HEK293T (cell line): ENCODE measurements around the gene SYT2.
"Not testable (repeated sequence)": the region's sequence is repeated elsewhere in the genome, so short reads cannot be mapped to it uniquely, and the experiment has no call there.

ENCODE experiments used
- CTCF ChIA-PET: fragments of 350-600 bp; formaldehyde crosslinking; extraction: SDS; loops from one replicate; lab custom pipeline; 2021; ENCODE audit warnings: antibody characterized with exemption, inconsistent platforms; lab: Yijun Ruan, JAX
- POLR2A ChIA-PET: fragments of 350-600 bp; formaldehyde crosslinking; extraction: SDS; loops from one replicate; lab custom pipeline; 2020; ENCODE audit warnings: antibody characterized with exemption, inconsistent platforms; lab: Yijun Ruan, JAX
- DNase-seq: peaks from one replicate; pipeline ENCODE4 v3.0.0; 2012; ENCODE audit warnings: mixed read lengths; ENCODE audit errors: extremely low spot score
- ARNT ChIP-seq: fragments of 450-650 bp; IDR thresholded peaks from 2 replicates; pipeline ENCODE4 v1.6.1; 2017; ENCODE audit warnings: mild to moderate bottlenecking
- BHLHE40 ChIP-seq: fragments of 450-650 bp; IDR thresholded peaks from 2 replicates; pipeline ENCODE4 v1.6.1; 2016; ENCODE audit warnings: mild to moderate bottlenecking, moderate library complexity, borderline replicate concordance
- CTBP1 ChIP-seq: fragments of 450-650 bp; IDR thresholded peaks from 2 replicates; pipeline ENCODE4 v1.6.1; 2016; ENCODE audit warnings: borderline replicate concordance
- ELF4 ChIP-seq: fragments of 450-650 bp; IDR thresholded peaks from 2 replicates; pipeline ENCODE4 v1.6.1; 2017; ENCODE audit warnings: antibody characterized with exemption
- FOXA1 ChIP-seq: fragments of 450-650 bp; IDR thresholded peaks from 2 replicates; pipeline ENCODE4 v1.6.1; 2016; ENCODE audit warnings: mild to moderate bottlenecking
- FOXK2 ChIP-seq: fragments of 450-650 bp; IDR thresholded peaks from 2 replicates; pipeline ENCODE4 v1.6.1; 2016; ENCODE audit warnings: mild to moderate bottlenecking
- FOXM1 ChIP-seq: fragments of 450-650 bp; IDR thresholded peaks from 2 replicates; pipeline ENCODE4 v1.6.1; 2017; ENCODE audit warnings: mild to moderate bottlenecking, borderline replicate concordance
- HDGF ChIP-seq: fragments of 450-650 bp; IDR thresholded peaks from 2 replicates; pipeline ENCODE4 v1.6.1; 2017; ENCODE audit warnings: antibody characterized with exemption, borderline replicate concordance
- L3MBTL2 ChIP-seq: fragments of 450-650 bp; conservative IDR thresholded peaks from 2 replicates; pipeline ENCODE4 v1.6.1; 2016; ENCODE audit warnings: mild to moderate bottlenecking
- LEF1 ChIP-seq: fragments of 450-650 bp; IDR thresholded peaks from 2 replicates; pipeline ENCODE4 v1.6.1; 2017; ENCODE audit warnings: mild to moderate bottlenecking, borderline replicate concordance
- NFRKB ChIP-seq: fragments of 450-650 bp; IDR thresholded peaks from 2 replicates; pipeline ENCODE4 v1.6.1; 2016; ENCODE audit warnings: mild to moderate bottlenecking, moderate library complexity
- PKNOX1 ChIP-seq: fragments of 450-650 bp; IDR thresholded peaks from 2 replicates; pipeline ENCODE4 v1.6.1; 2016
- SP1 ChIP-seq: fragments of 450-650 bp; IDR thresholded peaks from 2 replicates; pipeline ENCODE4 v1.6.1; 2017
- SUZ12 ChIP-seq: fragments of 450-650 bp; IDR thresholded peaks from 2 replicates; pipeline ENCODE4 v1.6.1; 2016; ENCODE audit warnings: mild to moderate bottlenecking
- TARDBP ChIP-seq: fragments of 450-650 bp; IDR thresholded peaks from 2 replicates; pipeline ENCODE4 v1.6.1; 2016
- ZNF384 ChIP-seq: fragments of 450-650 bp; IDR thresholded peaks from 2 replicates; pipeline ENCODE4 v1.6.1; 2016

The SYT2 gene

GRCh38 chr1:202553560-202554038, 156.7 kb downstream of the SYT2 start:
- CTCF ChIA-PET = interaction anchor here (0.7 kb wide), 1 partner anchor 1023 kb away, joined by 3 read pairs; no protein-coding TSS in a partner anchor
- DNase-seq = no peak

DNA sequence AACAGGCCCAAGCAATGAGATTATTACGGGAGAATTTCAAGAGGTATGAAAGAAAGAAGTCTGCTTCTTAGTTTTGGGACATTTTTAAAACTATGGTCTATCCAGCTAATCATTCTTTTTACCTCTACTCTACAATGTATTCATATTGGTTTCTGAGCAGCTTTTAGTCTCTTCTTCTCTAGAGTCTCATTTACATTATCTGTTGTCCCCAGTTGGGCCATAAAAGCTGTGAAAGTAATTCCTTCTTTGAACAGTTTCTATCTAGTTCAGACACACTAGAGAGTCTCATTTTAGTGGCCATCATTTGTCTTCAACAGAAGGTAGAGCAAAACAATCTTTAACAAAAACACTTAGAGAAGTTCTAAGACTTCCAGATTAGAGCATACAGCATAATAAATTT, 157.2 kb downstream of the SYT2 start:
- CTCF ChIA-PET, DNase-seq: not testable (repeated sequence)
- POLR2A ChIA-PET = interaction anchor here (0.6 kb wide), 1 partner anchor 168 kb away, joined by 3 read pairs; no protein-coding TSS in a partner anchor

More at GRCh38 chr1:202553560-202554038, 156.7 kb downstream of the SYT2 start:
- POLR2A ChIA-PET = interaction anchor here (0.6 kb wide), 1 partner anchor 168 kb away, joined by 3 read pairs; no protein-coding TSS in a partner anchor
- TF ChIP-seq NFRKB (no peak), FOXA1 (no peak), BHLHE40 (no peak), PKNOX1 (no peak), TARDBP (no peak), LEF1 (no peak)

- POLR2A ChIA-PET, DNase-seq, CTCF ChIA-PET: not testable (repeated sequence)
Observed at GRCh38 chr1:202552615-202553014, 157.6 kb downstream of the SYT2 start.

GRCh38 chr1:202551683-202552082, 158.6 kb downstream of the SYT2 start:
- no peak for TF ChIP-seq L3MBTL2
- TF ChIP-seq SP1 = no peak
- TF ChIP-seq PKNOX1 = no peak
- no peak for TF ChIP-seq HDGF
- no peak for TF ChIP-seq NFRKB
- TF ChIP-seq BHLHE40 = no peak
- no peak for TF ChIP-seq FOXK2
- no peak for TF ChIP-seq SUZ12
- no peak for TF ChIP-seq FOXA1
- TF ChIP-seq ZNF384 = no peak
- TF ChIP-seq ARNT = no peak
- no peak for TF ChIP-seq ELF4
- no peak for TF ChIP-seq LEF1
- TF ChIP-seq FOXM1 = no peak
- TF ChIP-seq TARDBP = no peak
- ChIA-PET POLR2A (no interaction called here), CTCF (interaction anchor here (0.6 kb wide), 1 partner anchor 489 kb away, joined by 3 read pairs; no protein-coding TSS in a partner anchor)
- DNase-seq = no peak

- CTCF ChIA-PET, POLR2A ChIA-PET, DNase-seq: not testable (repeated sequence)
Observed at GRCh38 chr1:202550088-202550487, 160.2 kb downstream of the SYT2 start.

DNA sequence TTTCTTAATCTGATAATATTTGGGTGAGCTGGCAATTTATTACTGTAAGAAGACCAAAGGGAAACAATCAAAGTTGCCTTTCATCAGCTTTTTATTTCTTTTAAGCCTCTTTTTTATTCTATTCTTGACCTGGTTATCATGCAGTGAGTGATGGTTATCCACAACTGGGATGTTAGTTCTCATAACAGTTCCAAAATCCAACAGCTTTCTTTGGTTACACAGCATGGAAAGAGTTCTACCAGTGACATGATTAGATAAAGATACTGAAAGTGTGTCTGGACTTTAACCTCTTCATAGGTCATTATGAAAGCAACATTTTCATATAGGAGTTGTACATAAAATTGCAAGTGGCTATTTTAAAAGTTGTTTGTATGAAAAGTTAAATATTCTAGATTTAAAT, 163.0 kb downstream of the SYT2 start:
- DNase-seq = no peak
- TF ChIP-seq FOXA1 (no peak), SUZ12 (no peak), FOXK2 (no peak), PKNOX1 (no peak), L3MBTL2 (no peak), TARDBP (no peak), BHLHE40 (no peak), NFRKB (no peak), CTBP1 (no peak), ARNT (no peak), HDGF (no peak), ELF4 (no peak), SP1 (no peak)
- CTCF ChIA-PET = no interaction called here
- POLR2A ChIA-PET = no interaction called here

GRCh38 chr1:202546796-202547195, 163.5 kb downstream of the SYT2 start:
- CTCF ChIA-PET, POLR2A ChIA-PET, DNase-seq: not testable (repeated sequence)

GRCh38 chr1:202546377-202546776, 163.9 kb downstream of the SYT2 start:
- CTCF ChIA-PET, DNase-seq, POLR2A ChIA-PET: not testable (repeated sequence)

DNA sequence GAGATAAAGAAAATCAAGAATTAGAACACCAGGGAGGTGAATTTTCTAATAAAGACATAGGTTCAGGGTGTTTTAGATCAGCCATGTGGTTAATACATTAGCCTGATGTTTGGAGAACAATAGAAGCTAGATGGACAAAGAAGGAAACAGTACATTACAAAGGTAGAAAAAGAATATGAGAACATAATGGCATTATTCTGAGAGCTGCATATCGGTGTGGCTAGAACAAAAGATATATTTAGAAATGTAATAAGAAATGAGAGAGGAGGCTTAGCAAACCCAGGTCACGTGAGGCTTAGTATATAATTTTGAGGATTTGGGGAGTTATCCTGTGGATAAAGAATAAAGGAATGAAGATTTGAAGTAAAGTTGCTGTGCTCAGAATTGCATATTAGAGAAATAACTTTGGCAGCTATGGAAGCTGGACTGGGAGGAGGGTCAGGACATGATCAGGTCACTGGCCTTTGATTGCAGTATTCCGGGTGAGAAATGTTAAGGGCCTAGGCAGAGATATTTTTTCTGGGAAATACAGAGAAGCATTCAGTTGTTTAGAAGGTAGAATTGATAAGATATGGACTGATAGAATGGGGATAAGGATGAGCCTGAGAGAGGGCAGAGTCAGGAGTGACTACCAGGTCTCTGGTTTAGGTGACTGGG, 164.5 kb downstream of the SYT2 start:
- CTCF ChIA-PET, POLR2A ChIA-PET, DNase-seq: not testable (repeated sequence)

DNA sequence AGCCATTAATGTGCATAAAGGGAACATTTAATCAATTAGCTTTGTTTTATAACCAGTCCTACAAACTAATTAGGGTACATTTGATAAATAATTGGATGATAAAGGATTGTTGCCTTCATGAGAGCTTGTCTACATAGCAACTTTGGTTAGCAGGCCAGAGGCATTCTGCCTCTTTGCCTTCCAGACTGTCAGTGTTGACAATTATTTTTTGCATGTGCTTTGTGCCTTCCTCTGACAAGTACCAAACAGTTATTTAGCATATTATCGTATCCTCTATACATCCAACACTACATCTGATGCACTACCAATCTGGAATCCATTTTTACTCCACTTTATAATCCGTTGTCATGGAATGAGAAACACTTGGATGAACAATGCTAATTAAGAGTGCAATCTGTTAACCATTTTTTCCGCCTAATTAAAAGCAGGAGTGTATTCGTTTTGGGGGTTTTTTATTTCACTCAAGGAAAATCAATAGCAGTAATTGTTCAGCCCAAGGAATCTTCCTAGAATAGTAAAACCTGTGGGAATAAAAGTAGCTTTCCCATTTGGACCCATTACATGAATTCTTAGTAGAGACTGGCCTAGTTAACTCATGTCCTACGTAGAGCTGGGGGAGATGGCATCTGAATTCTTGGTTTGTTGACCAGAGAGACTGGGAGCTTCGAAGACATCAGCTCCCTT, 165.3 kb downstream of the SYT2 start:
- DNase-seq, POLR2A ChIA-PET, CTCF ChIA-PET: not testable (repeated sequence)

DNA sequence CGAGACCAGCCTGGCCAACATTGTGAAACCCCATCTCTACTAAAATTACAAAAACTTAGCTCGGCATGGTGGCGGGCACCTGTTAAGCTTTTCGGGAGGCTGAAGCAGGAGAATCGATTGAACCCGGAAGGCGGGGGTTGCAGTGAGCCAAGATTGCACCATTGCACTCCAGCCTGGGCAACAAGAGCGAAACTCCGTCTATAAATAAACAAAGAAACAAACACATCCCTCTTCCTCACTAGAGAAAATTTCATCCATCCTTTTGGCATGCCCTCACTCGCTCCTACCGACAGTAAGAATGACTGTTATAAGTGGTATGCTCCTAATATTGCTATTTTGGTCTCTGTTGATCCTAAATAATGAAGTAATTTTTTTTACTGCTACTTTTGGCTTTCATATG, 166.7 kb downstream of the SYT2 start:
- CTCF ChIA-PET = interaction anchor here (0.8 kb wide), 1 partner anchor 29 kb away, joined by 3 read pairs; no protein-coding TSS in a partner anchor
- POLR2A ChIA-PET = not testable (repeated sequence)

GRCh38 chr1:202542415-202542814, 167.8 kb downstream of the SYT2 start:
- POLR2A ChIA-PET, CTCF ChIA-PET, DNase-seq: not testable (repeated sequence)

More for the DNA sequence above, 166.7 kb downstream of the SYT2 start:
- not testable (repeated sequence) for DNase-seq
